Vagina (tissue), 2 donors: ENCODE data around the gene DDOST.

Experiments used
- POLR2A ChIP-seq, 2 donors: fragments of 450-650 bp; IDR thresholded peaks; one replicate each; pipeline ENCODE4 v1.6.1; 2017; ENCODE audit warnings: antibody characterized with exemption in 2 of 2, mild to moderate bottlenecking in 2 of 2, moderate library complexity in 2 of 2
- POLR2AphosphoS5 ChIP-seq, 2 donors: sonication (generic); formaldehyde crosslinking; IDR thresholded peaks; one replicate each; pipeline ENCODE4 v1.9.0; 2017; ENCODE audit warnings: antibody characterized with exemption in 2 of 2, mild to moderate bottlenecking in 2 of 2, low read depth in 1 of 2; ENCODE audit not compliant: insufficient read depth in 1 of 2
- TF ChIP-seq, protein P1 (sequence below), 3 experiments: fragments of 450-650 bp in 2 of 3; fragments of 200-600 bp in 1 of 3; sonication (generic) in 1 of 3; IDR thresholded peaks; one replicate each; pipeline ENCODE4 v1.5.1; 2017 to 2019; ENCODE audit warnings: antibody characterized with exemption in 3 of 3, mild to moderate bottlenecking in 2 of 3, moderate library complexity in 2 of 3

GRCh38 chr1:20614131-20614579 is 47.0 kb downstream of the DDOST start:
- TF ChIP-seq, protein P1, sequence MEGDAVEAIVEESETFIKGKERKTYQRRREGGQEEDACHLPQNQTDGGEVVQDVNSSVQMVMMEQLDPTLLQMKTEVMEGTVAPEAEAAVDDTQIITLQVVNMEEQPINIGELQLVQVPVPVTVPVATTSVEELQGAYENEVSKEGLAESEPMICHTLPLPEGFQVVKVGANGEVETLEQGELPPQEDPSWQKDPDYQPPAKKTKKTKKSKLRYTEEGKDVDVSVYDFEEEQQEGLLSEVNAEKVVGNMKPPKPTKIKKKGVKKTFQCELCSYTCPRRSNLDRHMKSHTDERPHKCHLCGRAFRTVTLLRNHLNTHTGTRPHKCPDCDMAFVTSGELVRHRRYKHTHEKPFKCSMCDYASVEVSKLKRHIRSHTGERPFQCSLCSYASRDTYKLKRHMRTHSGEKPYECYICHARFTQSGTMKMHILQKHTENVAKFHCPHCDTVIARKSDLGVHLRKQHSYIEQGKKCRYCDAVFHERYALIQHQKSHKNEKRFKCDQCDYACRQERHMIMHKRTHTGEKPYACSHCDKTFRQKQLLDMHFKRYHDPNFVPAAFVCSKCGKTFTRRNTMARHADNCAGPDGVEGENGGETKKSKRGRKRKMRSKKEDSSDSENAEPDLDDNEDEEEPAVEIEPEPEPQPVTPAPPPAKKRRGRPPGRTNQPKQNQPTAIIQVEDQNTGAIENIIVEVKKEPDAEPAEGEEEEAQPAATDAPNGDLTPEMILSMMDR (IDR thresholded peaks at IDR 0.05), result no peak
- TF ChIP-seq POLR2AphosphoS5 (IDR thresholded peaks at IDR 0.05; ENCODE audit: insufficient read depth in 1 of 2, low read depth in 1 of 2) (no peak), POLR2A (IDR thresholded peaks at IDR 0.05) (no peak)
